Bronchial epithelial cell (primary cell): ENCODE measurements around the gene ETV6. TPM values are rescaled to one million over a fixed set of nuclear protein-coding genes. Genes with fewer than 3 reads are reported as not detected.

ENCODE experiments used
- DNase-seq: peaks from one replicate; pipeline ENCODE4 v3.0.0-alpha.2; 2010; ENCODE audit warnings: low read depth
- FAIRE-seq: peaks from 2 replicates; lab custom pipeline; 2011; peaks lifted over from hg19 to GRCh38; lab: Jason Lieb, UNC
- H3K27me3 ChIP-seq: 2 replicates; pipeline ENCODE4 v1.5.1; 2011; ENCODE audit warnings: low read length; ENCODE audit not compliant: control insufficient read depth, insufficient read depth
- H3K36me3 ChIP-seq: 2 replicates; pipeline ENCODE4 v1.5.1; 2011; ENCODE audit warnings: low read length; ENCODE audit not compliant: control insufficient read depth, insufficient read depth
- H3K4me3 ChIP-seq: 2 replicates; pipeline ENCODE4 v1.5.1; 2011; ENCODE audit warnings: mild to moderate bottlenecking, low read depth, low read length, control low read depth
- CTCF ChIP-seq: IDR thresholded peaks from 2 replicates; pipeline ENCODE4 v1.5.1; 2011; ENCODE audit warnings: mild to moderate bottlenecking, moderate library complexity, low read length, control low read depth, inconsistent platforms; ENCODE audit not compliant: insufficient read depth, severe bottlenecking
- total RNA-seq: library from RNA; depleted of rRNA; stranded (reverse); fragments of >200 nt; gene quantifications from 2 replicates; pipeline ENCODE4 v1.2.1, GENCODE V29; 2014

The ETV6 gene
- total RNA-seq, 1 donor from 2014 or later, result 2.6 TPM

GRCh38 chr12:11810206-11810545, 160.7 kb downstream of the ETV6 start:
- no peak for TF ChIP-seq CTCF
- H3K36me3 ChIP-seq, result no peaks in the 10 kb centered on the region
- no peak overlapping the region for H3K4me3 ChIP-seq
- FAIRE-seq (no peak), DNase-seq (no peak)
- H3K27me3 ChIP-seq, result no peaks in the 10 kb centered on the region

- no peaks in the 10 kb centered on the region for H3K27me3 ChIP-seq
- TF ChIP-seq CTCF, result no peak
- H3K36me3 ChIP-seq, result no peaks in the 10 kb centered on the region
- FAIRE-seq (no peak), DNase-seq (no peak)
- H3K4me3 ChIP-seq, result no peak overlapping the region
These were observed 161.5 kb downstream of the ETV6 start for GRCh38 chr12:11811008-11811407.

- no peak for FAIRE-seq
These were observed 162.7 kb downstream of the ETV6 start for GRCh38 chr12:11812241-11812585.

GRCh38 chr12:11812586-11813437, 163.3 kb downstream of the ETV6 start:
- TF ChIP-seq CTCF, result no peak
- no peaks in the 10 kb centered on the region for H3K36me3 ChIP-seq
- FAIRE-seq, result no peak
- H3K4me3 ChIP-seq, result no peak overlapping the region
- DNase-seq, result no peak
- H3K27me3 ChIP-seq, result no peaks in the 10 kb centered on the region

More at GRCh38 chr12:11812241-11812585, 162.7 kb downstream of the ETV6 start:
- no peak for DNase-seq
- no peak for TF ChIP-seq CTCF
- no peak overlapping the region for H3K4me3 ChIP-seq
- no peaks in the 10 kb centered on the region for H3K27me3 ChIP-seq
- no peaks in the 10 kb centered on the region for H3K36me3 ChIP-seq

- no peak for TF ChIP-seq CTCF
- no peaks in the 10 kb centered on the region for H3K27me3 ChIP-seq
- no peak overlapping the region for H3K4me3 ChIP-seq
- FAIRE-seq, result no peak
- no peak for DNase-seq
- no peaks in the 10 kb centered on the region for H3K36me3 ChIP-seq
These were observed 164.0 kb downstream of the ETV6 start for GRCh38 chr12:11813438-11813813.

- Histone ChIP-seq H3K4me3 (no peak overlapping the region), H3K27me3 (no peaks in the 10 kb centered on the region), H3K36me3 (no peaks in the 10 kb centered on the region)
- FAIRE-seq (peak; percentile 73), DNase-seq (peak; percentile 77)
- no peak for TF ChIP-seq CTCF
These were observed 164.9 kb downstream of the ETV6 start for GRCh38 chr12:11814374-11814773.
